Endothelial cell of umbilical vein (primary cell): ENCODE data around the gene CSNK2B. TPM values are rescaled to one million over a fixed set of nuclear protein-coding genes. Genes with fewer than 3 reads are reported as not detected.

ENCODE experiments used
- BruUV-seq: library from RNA; stranded (reverse); fragments of 400-500 nt; replicated peaks from 2 replicates; lab custom pipeline; 2021; lab: Mats Ljungman, UMichigan
- CTCF ChIA-PET: fragments of 300-600, 350-600 bp; sonication (Branson Sonifier 250); formaldehyde crosslinking; loops from one replicate; lab custom pipeline; 2021; ENCODE audit warnings: antibody characterized with exemption, inconsistent platforms; lab: Charles Lee
- POLR2A ChIA-PET: fragments of 300-600, 350-600 bp; sonication (Branson Sonifier 250); formaldehyde crosslinking; loops from one replicate; lab custom pipeline; 2021; ENCODE audit warnings: antibody characterized with exemption, inconsistent platforms; lab: Charles Lee
- DNase-seq: peaks from one replicate; pipeline ENCODE4 v3.0.0-alpha.2; 2011; ENCODE audit warnings: low read depth, low spot score
- FAIRE-seq: peaks from 2 replicates; lab custom pipeline; 2011; peaks lifted over from hg19 to GRCh38; lab: Jason Lieb, UNC
- H2AFZ ChIP-seq: 2 replicates; pipeline ENCODE4 v1.6.0; 2012; ENCODE audit warnings: low read depth, low read length, control low read depth, inconsistent platforms
- H3K27ac ChIP-seq: 2 replicates; pipeline ENCODE4 v1.5.1; 2011; ENCODE audit warnings: low read depth, mild to moderate bottlenecking, control low read depth, low read length, moderate library complexity; ENCODE audit not compliant: insufficient read depth
- H3K27me3 ChIP-seq, 2 experiments: 2 replicates each; pipeline versions ENCODE4 v1.6.0 to v1.6.1; 2011; ENCODE audit warnings: low read length in 2 of 2, mixed read lengths in 1 of 2; ENCODE audit not compliant: control insufficient read depth in 2 of 2, insufficient read depth in 2 of 2
- H3K36me3 ChIP-seq, 2 experiments: 2 replicates in 1 of 2; 3 replicates in 1 of 2; pipeline ENCODE4 v1.5.1; 2011; ENCODE audit warnings: low read length in 2 of 2, mild to moderate bottlenecking in 1 of 2, moderate library complexity in 1 of 2; ENCODE audit not compliant: control insufficient read depth in 2 of 2, insufficient read depth in 2 of 2; ENCODE audit errors: extremely low read depth in 1 of 2
- H3K4me1 ChIP-seq: 3 replicates; pipeline ENCODE4 v1.5.1; 2011; ENCODE audit warnings: mild to moderate bottlenecking, low read length; ENCODE audit not compliant: control insufficient read depth, insufficient read depth; ENCODE audit errors: extremely low read depth
- H3K4me2 ChIP-seq: 2 replicates; pipeline ENCODE4 v1.6.1; 2011; ENCODE audit warnings: low read length, control low read depth, mixed read lengths; ENCODE audit not compliant: insufficient read depth
- H3K4me3 ChIP-seq, 3 experiments: fragments of 200-600 bp in 1 of 3; sonication (generic), shearing (Covaris generic) in 1 of 3; replicated peaks in 1 of 3; 2 replicates each; pipeline ENCODE4 v1.5.1; 2011 to 2016; ENCODE audit warnings: control low read depth in 3 of 3, low read length in 3 of 3, mild to moderate bottlenecking in 2 of 3, inconsistent platforms in 1 of 3, low read depth in 1 of 3, moderate library complexity in 1 of 3; ENCODE audit not compliant: insufficient read depth in 1 of 3
- H3K79me2 ChIP-seq: 2 replicates; pipeline ENCODE4 v1.6.0; 2012; ENCODE audit warnings: low read length, inconsistent platforms; ENCODE audit not compliant: control insufficient read depth, insufficient read depth
- H3K9ac ChIP-seq: replicated peaks from 2 replicates; pipeline ENCODE3; 2011; ENCODE audit warnings: low read length, control low read depth; ENCODE audit not compliant: insufficient read depth; ENCODE audit errors: extremely low read depth
- H3K9me1 ChIP-seq: replicated peaks from 3 replicates; pipeline ENCODE4 v1.6.0; 2011; ENCODE audit warnings: mild to moderate bottlenecking, low read length; ENCODE audit not compliant: control insufficient read depth, insufficient read depth; ENCODE audit errors: extremely low read depth
- H3K9me3 ChIP-seq: replicated peaks from 2 replicates; pipeline ENCODE4 v1.5.1; 2012; ENCODE audit warnings: low read length, inconsistent platforms; ENCODE audit not compliant: control insufficient read depth, insufficient read depth
- H4K20me1 ChIP-seq: replicated peaks from 2 replicates; pipeline ENCODE3; 2011; ENCODE audit warnings: mild to moderate bottlenecking, low read length; ENCODE audit not compliant: control insufficient read depth, insufficient read depth; ENCODE audit errors: extremely low read depth
- CTCF ChIP-seq, 2 donors: IDR thresholded peaks; 1 replicate in 1 of 2; 2 replicates in 1 of 2; pipeline ENCODE4 v1.5.1; 2011; ENCODE audit warnings: low read length in 2 of 2, mild to moderate bottlenecking in 2 of 2, moderate library complexity in 2 of 2, control low read depth in 1 of 2, inconsistent platforms in 1 of 2, low read depth in 1 of 2; ENCODE audit not compliant: insufficient read depth in 1 of 2; ENCODE audit errors: extremely low read depth in 1 of 2
- EZH2 ChIP-seq: IDR thresholded peaks from 2 replicates; pipeline ENCODE4 v1.6.1; 2012; ENCODE audit warnings: borderline replicate concordance, low read depth, mild to moderate bottlenecking, moderate library complexity, low read length, inconsistent platforms; ENCODE audit not compliant: severe bottlenecking
- FOS ChIP-seq: IDR thresholded peaks from 2 replicates; pipeline ENCODE4 v1.6.1; 2011; ENCODE audit warnings: mild to moderate bottlenecking, low read length, moderate library complexity, borderline replicate concordance; ENCODE audit not compliant: insufficient read depth
- GATA2 ChIP-seq: IDR thresholded peaks from 2 replicates; pipeline ENCODE4 v1.7.0; 2011; ENCODE audit warnings: low read depth, mild to moderate bottlenecking, moderate library complexity, mixed read lengths, low read length; ENCODE audit not compliant: insufficient read length, insufficient read depth
- JUN ChIP-seq: IDR thresholded peaks from 2 replicates; pipeline ENCODE4 v1.6.1; 2011; ENCODE audit warnings: borderline replicate concordance, low read depth; ENCODE audit not compliant: insufficient read length, insufficient read depth
- MAX ChIP-seq: IDR thresholded peaks from 2 replicates; pipeline ENCODE4 v1.6.1; 2011; ENCODE audit not compliant: insufficient read depth, insufficient read length
- MYC ChIP-seq: IDR thresholded peaks from one replicate; pipeline ENCODE4 v1.6.1; 2011; ENCODE audit warnings: mild to moderate bottlenecking, low read depth, low read length
- POLR2A ChIP-seq: IDR thresholded peaks from 2 replicates; pipeline ENCODE4 v1.6.1; 2012; ENCODE audit warnings: low read depth, mild to moderate bottlenecking, control low read depth, low read length
- POLR2AphosphoS5 ChIP-seq: IDR thresholded peaks from 2 replicates; pipeline ENCODE4 v1.6.1; 2012; ENCODE audit warnings: low read depth, mild to moderate bottlenecking, control low read depth, low read length, moderate library complexity; ENCODE audit not compliant: insufficient read depth
- dilution Hi-C: fragments of 300-500 bp; cut with MboI; formaldehyde crosslinking; loops from one replicate; pipeline ENCODE4 v1.15.0; 2019; ENCODE audit warnings: low sequenced_read_pairs; ENCODE audit not compliant: extremely low pct_ligation_motif_present
- intact Hi-C: fragments of 100-400 bp; cut with micrococcal nuclease; formaldehyde crosslinking; loops from one replicate; pipeline ENCODE4 v1.10.0; 2022
- polyA plus RNA-seq, 4 experiments: library from polyadenylated mRNA; depleted of rRNA in 3 of 4; stranded (reverse) in 3 of 4; unstranded in 1 of 4; fragments of >200 nt; gene quantifications; 2 replicates each; pipeline versions ENCODE4 v1.2.1 to v1.2.3, GENCODE V29; 2011 to 2012; ENCODE audit warnings: missing spikeins in 1 of 4
- total RNA-seq: library from RNA; stranded (reverse); gene quantifications from 2 replicates; pipeline ENCODE4 v1.2.3, GENCODE V29; 2021

The CSNK2B gene
- total and polyA plus RNA-seq, 2 donors (not counting 3 experiments of a cell fraction or from before 2014, with no cell fraction given): 159 to 206 TPM

- dilution Hi-C loops (no loop called here), intact Hi-C loops (no loop called here)
- no peaks in the 10 kb centered on the region for H3K79me2 ChIP-seq
- H3K4me2 ChIP-seq: no peak overlapping the region
- H3K9ac ChIP-seq: no peak overlapping the region
- no peaks in the 10 kb centered on the region for H3K9me3 ChIP-seq
- no peaks in the 10 kb centered on the region for H3K9me1 ChIP-seq
- no peak overlapping the region for H2AFZ ChIP-seq
- no peak for TF ChIP-seq POLR2A
- no peak for TF ChIP-seq FOS
- no peak for TF ChIP-seq EZH2
- no peak for TF ChIP-seq CTCF (IDR thresholded peaks at IDR 0.05; ENCODE audit: extremely low read depth in 1 of 2, insufficient read depth in 1 of 2, low read depth in 1 of 2, low read length in 2 of 2)
- TF ChIP-seq MAX: no peak
- TF ChIP-seq GATA2: no peak
- TF ChIP-seq MYC: no peak
- no peak for TF ChIP-seq JUN
- no peak for TF ChIP-seq POLR2AphosphoS5
- no peaks in the 10 kb centered on the region for H3K27me3 ChIP-seq
- POLR2A ChIA-PET: no interaction called here
- DNase-seq (no peak), FAIRE-seq (no peak)
- BruUV-seq: no TSS peak
- peaks cover 10% of the 10 kb centered on the region for H3K4me1 ChIP-seq
- no peak overlapping the region for H3K27ac ChIP-seq
- H3K36me3 ChIP-seq: peaks cover 6 to 43% of the 10 kb centered on the region in 2 experiments
- no peaks in the 10 kb centered on the region for H4K20me1 ChIP-seq
- CTCF ChIA-PET: interaction anchor here (1.4 to 2.2 kb wide), 3 partner anchors 8 to 137 kb away, joined by 4 to 10 read pairs (median 4); no protein-coding TSS in a partner anchor
- H3K4me3 ChIP-seq: no peak overlapping the region
These were observed 27.0 kb downstream of the CSNK2B start for GRCh38 chr6:31692886-31693285.
